HG03521 (cell line): ENCODE data around the gene SF3B2.

Source experiments
- ATAC-seq: cut with Tn5 transposase; IDR thresholded peaks from one replicate; pipeline ENCODE4 v1.9.1; 2021; ENCODE audit warnings: mild to moderate bottlenecking, moderate library complexity; ENCODE audit not compliant: unreplicated experiment

Gene SF3B2

DNA sequence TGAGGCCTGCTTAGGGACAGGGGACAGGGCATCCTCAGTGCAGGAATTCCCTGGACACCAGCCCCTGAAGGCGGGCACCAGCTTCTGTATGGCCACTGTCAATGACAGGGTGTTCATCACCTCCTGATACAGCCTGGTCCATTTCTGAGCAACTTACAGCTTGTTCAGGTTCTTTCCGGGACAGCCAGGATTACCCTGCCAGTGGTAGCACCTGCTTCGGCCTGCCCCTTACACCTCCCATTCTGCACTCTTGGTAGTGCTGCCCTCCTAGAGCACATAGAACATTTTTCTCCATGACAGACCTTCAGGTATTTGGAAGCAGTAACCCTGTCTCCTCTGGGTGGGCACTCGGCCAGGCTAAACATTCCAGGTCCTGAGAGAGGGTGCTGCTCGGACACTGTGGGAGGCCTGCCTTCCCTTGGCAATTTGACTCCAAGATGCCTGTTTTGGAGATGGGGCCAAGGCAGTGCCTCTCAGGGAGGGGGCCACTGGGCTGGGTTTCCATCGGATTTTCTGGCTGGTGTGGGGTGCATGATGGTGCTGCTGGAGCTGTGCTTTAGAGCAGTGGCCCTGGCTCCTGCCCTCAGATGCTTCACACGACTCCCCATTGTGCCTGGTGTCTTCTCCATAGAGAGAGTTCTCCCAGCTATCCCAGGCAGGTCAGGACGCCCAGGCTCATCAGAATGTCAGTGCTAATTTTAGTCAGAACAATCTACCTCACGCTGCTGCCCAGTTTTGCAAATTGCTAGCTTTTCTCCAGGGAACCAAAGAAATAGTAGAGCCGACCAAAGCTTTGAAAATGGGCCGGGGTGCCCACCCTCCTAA, 4.4 kb upstream of the SF3B2 start:
- no peak for ATAC-seq

GRCh38 chr11:66048547-66049323, 3.4 kb upstream of the SF3B2 start, which contains the start of gene GAL3ST3:
Gene GAL3ST3, minus strand, starts transcription at chr11:66049161. Its CDS starts 3,746 bp downstream, at chr11:66045415.
- ATAC-seq, result no peak

DNA sequence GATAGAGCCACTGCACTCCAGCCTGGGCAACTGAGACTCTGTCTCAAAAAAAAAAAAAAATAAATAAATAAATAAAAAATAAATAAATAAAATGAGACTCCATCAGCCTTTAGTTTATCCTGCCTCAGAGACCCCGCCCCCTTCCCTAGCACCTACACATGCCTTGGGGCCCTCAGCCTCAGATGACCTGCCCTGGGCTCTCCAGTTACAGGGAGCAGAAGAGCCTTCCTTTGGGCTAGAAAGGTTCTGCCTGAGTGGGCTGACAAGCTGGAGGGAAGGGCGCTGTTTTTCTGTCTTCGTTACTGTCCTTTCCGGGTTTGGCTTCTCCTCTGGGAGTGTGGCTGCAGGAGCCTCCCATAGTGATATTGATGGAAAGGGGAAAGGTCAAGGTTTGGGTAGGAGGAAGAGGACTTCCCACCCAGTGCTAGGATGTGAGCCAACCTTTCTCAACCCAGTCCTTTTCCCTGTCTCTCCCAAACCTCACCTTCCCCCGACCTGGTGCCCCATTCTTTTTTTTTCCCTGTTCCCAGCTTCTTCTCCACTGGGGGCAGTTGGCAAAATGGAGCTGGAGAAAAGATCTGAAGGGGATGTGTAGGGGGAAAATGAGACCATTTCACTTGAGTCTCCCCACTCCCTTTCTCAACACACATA, 1.5 kb upstream of the SF3B2 start:
- ATAC-seq, result no peak

GRCh38 chr11:66051371-66051765, 796 bp upstream of the SF3B2 start:
- no peak for ATAC-seq

DNA sequence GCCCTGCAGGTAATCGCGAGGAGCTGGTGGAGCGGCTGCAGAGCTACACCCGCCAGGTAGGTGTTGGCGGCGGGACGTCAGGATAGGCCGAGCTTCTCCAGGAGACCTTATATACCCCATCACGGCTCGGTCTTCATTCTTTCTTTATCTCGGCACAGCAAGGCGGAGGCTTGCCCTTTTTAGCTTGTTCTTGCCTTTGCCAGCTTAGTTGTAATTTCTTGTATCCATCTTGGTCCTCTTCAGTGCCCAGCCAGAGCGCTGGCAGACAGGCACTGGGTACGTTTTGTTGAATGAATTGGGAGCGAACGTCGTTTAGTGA, 459 bp downstream of the SF3B2 start:
- ATAC-seq, result no peak

- no peak for ATAC-seq
Observed at GRCh38 chr11:66055021-66055420, 2.9 kb downstream of the SF3B2 start.

DNA sequence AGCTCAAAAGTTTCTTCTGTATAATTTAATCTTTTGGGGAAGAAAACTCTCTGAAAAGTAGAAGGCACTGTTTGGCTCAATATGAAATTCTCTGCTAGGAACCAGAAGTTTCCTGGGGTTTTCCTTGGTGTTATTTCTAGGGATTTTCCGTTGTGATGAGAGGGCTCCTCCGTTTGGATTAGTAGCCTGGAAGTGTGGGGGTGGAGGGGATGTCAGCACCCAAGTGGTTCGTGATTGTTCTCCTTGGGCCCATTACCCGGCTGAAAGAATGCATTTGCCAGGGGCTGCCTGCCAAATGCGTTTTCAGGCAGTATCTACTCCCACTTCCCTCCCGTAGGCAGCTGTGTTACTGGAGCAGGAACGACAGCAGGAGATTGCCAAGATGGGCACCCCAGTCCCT, 4.3 kb downstream of the SF3B2 start:
- ATAC-seq, result no peak

GRCh38 chr11:66059966-66060680, 8.0 kb downstream of the SF3B2 start:
- no peak for ATAC-seq

DNA sequence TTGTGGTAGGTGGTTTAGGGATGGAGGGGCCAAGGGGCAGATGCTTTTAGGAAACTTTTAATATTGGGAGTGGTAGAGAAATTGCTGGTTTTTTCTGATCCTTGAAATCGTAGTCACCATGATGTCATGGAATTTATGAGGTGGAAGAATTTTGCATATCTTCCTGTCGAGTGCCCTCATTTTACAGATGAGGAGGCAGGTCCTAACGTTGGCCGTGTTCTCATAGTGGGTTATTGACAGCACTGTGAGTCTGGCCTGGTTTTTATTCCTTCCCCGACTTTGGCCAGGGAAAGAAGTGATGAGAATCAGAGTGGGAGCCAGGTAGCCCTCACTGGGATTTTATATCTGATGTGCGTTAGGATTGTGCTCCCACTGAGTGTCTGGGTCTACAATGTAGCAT, 9.1 kb downstream of the SF3B2 start:
- no peak for ATAC-seq

- no peak for ATAC-seq
Observed at GRCh38 chr11:66062408-66062807, 10.2 kb downstream of the SF3B2 start.

DNA sequence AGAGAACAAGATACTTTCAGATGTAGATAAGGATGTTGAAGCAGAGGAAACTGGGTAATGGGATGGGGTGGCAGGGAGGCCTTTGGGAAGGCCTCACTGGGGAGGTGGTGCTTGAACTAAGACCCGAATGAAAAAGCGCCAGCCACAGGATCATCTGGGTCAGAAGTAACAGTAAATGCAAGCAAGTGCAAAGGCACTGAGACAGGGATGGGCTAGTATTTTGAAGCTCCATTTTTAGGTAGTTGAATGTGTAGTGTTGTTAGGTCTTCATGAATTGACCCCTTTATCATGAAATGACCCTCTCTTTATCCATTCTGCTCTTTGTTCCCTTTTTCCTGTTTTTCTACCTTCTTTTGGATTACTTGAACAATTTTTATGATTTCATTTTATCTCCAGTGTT, 11.7 kb downstream of the SF3B2 start:
- ATAC-seq, result no peak

- no peak for ATAC-seq
Observed at GRCh38 chr11:66064571-66064970, 12.4 kb downstream of the SF3B2 start.

DNA sequence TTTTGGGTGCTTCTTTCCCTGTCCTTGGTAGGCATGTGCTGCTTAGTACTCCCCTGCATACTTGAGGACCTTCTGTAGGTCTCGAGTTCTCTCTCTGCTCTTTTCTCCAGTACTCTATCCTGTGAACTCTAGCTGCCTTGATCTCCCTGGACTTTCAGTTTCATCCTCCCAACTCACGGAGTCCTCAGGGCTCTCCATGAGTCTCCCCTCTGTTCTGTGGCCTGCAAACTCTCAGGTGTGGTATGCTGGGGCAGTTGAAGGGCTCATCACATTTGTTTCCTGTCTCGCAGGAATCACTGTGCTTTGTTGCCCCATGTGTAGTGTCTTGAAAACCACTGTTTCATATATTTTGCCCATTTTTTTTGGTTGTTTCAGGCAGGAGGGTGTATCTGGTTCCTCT, 14.6 kb downstream of the SF3B2 start:
- no peak for ATAC-seq

- no peak for ATAC-seq
Observed at GRCh38 chr11:66067640-66068039, 15.5 kb downstream of the SF3B2 start.

DNA sequence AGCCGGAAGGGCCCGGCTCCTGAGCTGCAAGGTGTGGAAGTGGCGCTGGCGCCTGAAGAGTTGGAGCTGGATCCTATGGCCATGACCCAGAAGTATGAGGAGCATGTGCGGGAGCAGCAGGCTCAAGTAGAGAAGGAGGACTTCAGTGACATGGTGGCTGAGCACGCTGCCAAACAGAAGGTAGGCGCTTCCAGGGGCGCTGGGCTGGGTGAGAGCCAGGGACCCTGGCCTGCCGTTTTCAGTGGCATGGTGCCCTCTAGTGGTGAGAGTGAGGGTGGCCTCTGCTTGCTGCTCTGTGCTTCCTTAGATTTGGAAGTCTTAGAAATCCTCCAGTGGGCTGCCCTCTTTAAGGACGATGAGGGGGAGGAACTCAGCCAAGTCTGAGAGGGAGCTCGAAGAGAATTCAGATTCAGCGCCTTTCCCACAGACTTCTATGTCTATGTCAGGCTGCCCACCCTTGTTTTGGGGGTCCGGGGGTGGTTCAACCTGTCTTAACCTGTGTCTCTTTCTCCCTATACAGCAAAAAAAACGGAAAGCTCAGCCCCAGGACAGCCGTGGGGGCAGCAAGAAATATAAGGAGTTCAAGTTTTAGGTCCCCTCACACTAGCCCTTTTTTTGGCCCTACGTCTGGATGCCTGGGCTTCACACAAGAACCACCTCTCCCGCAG, 16.1 kb downstream of the SF3B2 start:
- no peak for ATAC-seq

GRCh38 chr11:66068923-66069714, 17.0 kb downstream of the SF3B2 start:
- no peak for ATAC-seq

- ATAC-seq, result peak; percentile 57
Observed at GRCh38 chr11:66069715-66070603, 17.8 kb downstream of the SF3B2 start, which contains the start of gene PACS1. Gene PACS1, plus strand, starts transcription at chr11:66070272. Its CDS starts 215 bp downstream, at chr11:66070487.

DNA sequence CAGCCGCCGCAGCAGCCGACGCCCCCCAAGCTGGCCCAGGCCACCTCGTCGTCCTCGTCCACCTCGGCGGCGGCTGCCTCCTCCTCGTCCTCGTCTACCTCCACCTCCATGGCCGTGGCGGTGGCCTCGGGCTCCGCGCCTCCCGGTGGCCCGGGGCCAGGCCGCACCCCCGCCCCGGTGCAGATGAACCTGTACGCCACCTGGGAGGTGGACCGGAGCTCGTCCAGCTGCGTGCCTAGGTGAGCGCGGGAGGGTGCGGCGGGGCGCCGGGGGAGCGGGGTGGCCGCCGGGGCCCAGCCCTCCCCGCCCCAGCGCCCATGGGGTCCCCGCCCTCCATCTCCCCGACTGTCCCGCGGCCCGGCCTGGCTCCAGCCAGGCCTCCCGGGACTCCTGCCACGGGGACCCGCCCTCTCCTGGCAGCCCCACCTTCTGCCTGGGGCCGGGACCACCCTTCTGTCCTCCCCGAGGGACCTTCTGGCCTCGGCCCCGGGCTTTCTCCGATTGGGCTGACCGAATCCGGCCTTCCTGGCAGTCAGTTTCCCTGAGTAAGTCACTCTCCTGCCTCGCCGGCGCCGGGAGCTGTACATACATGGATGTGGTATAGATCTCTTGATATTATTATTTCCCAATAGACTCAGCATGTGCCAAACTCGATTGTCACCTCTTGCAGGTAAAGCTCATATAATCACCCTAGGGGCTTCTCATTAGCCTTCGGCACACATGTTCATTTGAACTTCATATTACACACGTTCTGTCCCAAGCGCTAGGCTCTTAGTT, 18.6 kb downstream of the SF3B2 start:
- peak; percentile 16 for ATAC-seq
